ENCODE results near the gene TLR1.
"Not testable (repeated sequence)": the region's sequence is repeated elsewhere in the genome, so short reads cannot be mapped to it uniquely, and the experiment has no call there.

The TLR1 gene

DNA sequence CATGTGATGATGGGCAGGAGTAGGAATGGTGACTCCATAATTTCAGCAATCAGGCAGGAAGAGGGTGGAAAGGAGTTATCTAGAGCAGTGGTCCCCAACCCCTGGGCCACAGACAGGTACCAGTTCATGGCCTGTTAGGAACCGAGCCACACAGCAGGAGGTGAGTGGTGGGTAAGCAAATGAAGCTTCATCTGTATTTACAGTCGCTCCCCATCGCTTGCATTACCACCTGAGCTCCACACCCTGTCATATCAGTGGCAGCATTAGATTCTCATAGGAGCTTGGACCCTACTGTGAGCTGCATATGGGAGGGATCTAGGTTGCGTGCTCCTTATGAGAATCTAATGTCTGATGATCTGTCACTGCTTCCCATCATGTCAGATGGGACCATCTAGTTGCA, 20.4 kb downstream of the TLR1 start:
- TF ChIP-seq, protein P1, sequence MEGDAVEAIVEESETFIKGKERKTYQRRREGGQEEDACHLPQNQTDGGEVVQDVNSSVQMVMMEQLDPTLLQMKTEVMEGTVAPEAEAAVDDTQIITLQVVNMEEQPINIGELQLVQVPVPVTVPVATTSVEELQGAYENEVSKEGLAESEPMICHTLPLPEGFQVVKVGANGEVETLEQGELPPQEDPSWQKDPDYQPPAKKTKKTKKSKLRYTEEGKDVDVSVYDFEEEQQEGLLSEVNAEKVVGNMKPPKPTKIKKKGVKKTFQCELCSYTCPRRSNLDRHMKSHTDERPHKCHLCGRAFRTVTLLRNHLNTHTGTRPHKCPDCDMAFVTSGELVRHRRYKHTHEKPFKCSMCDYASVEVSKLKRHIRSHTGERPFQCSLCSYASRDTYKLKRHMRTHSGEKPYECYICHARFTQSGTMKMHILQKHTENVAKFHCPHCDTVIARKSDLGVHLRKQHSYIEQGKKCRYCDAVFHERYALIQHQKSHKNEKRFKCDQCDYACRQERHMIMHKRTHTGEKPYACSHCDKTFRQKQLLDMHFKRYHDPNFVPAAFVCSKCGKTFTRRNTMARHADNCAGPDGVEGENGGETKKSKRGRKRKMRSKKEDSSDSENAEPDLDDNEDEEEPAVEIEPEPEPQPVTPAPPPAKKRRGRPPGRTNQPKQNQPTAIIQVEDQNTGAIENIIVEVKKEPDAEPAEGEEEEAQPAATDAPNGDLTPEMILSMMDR (IDR thresholded peaks at IDR 0.05; ENCODE audit: low read depth, low read length), result no peak
- TF ChIP-seq POLR2A (IDR thresholded peaks at IDR 0.05; ENCODE audit: extremely low read depth, insufficient read length) (no peak), MYC (IDR thresholded peaks at IDR 0.05; ENCODE audit: low read depth, low read length) (no peak)
- TF ChIP-seq, protein P2, sequence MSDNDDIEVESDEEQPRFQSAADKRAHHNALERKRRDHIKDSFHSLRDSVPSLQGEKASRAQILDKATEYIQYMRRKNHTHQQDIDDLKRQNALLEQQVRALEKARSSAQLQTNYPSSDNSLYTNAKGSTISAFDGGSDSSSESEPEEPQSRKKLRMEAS (IDR thresholded peaks at IDR 0.05; ENCODE audit: low read depth, low read length), result no peak
- H3K4me3 ChIP-seq (ENCODE audit: low read depth, low read length), result no peak overlapping the region
- no peak for DNase-seq (ENCODE audit: low read depth)

DNA sequence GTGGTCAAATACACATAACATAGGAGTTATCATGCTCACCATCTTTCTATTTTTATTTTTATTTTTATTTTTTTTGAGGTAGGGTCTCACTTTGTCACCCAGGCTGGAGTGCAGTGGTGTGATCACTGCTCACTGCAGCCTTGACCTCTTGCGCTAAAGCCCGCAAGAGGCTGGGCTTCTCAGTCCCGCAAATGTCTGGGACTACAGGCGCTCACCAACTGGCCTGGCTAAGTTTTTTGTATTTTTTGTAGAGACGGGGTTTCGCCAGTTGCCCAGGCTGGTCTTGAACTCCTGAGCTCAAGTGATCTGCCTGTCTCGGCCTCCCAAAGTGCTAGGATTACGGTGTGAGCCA, 21.5 kb downstream of the TLR1 start:
- TF ChIP-seq POLR2A (IDR thresholded peaks at IDR 0.05; ENCODE audit: extremely low read depth, insufficient read length) (no peak), MYC (IDR thresholded peaks at IDR 0.05; ENCODE audit: low read depth, low read length) (no peak)
- TF ChIP-seq, protein P1 (IDR thresholded peaks at IDR 0.05; ENCODE audit: low read depth, low read length), result no peak
- TF ChIP-seq, protein P2 (IDR thresholded peaks at IDR 0.05; ENCODE audit: low read depth, low read length), result no peak
- DNase-seq (ENCODE audit: low read depth), result no peak
- no peak overlapping the region for H3K4me3 ChIP-seq (ENCODE audit: low read depth, low read length)

DNA sequence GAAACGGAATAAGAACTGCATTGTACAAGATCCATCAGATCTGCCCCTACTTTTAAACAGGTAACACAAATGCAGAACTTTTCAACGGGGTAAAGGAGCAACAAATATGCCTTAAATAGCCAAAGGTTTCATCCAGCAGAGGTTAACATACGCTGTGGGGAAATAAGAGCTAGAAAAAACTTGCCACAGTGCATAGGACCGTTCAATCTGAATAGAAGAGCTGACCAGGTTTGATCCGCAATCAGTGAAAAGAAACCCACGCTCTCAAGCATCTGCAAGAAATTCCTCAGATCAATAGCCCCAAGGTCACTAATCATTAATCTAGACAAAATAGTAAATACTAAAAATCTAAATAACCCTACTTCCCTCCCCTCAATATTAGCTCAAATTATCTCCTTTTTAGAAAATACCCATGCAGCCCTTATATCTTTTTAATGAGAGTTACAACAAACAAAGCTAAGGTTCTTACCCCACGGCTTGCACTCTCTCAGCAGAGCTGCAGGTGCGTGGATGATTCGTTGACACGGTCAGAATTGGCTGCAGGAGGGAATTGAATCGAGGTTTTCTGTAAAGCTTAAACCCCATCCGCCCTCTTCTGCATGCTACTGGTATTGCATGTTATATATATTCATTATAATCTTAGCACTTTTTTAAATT, 22.0 kb downstream of the TLR1 start, which contains the start of gene TLR10:
Gene TLR10 (minus strand): TSS at position 539 of the 657 bp plus-strand sequence. CDS start 7,400 bp downstream, outside the sequence.
- TF ChIP-seq, protein P2 (IDR thresholded peaks at IDR 0.05; ENCODE audit: low read depth, low read length), result no peak
- TF ChIP-seq, protein P1 (IDR thresholded peaks at IDR 0.05; ENCODE audit: low read depth, low read length), result peak; percentile 33
- peak; percentile 76 for DNase-seq (ENCODE audit: low read depth)
- H3K4me3 ChIP-seq (ENCODE audit: low read depth, low read length), result no peak within 1 kb of the TSS

DNA sequence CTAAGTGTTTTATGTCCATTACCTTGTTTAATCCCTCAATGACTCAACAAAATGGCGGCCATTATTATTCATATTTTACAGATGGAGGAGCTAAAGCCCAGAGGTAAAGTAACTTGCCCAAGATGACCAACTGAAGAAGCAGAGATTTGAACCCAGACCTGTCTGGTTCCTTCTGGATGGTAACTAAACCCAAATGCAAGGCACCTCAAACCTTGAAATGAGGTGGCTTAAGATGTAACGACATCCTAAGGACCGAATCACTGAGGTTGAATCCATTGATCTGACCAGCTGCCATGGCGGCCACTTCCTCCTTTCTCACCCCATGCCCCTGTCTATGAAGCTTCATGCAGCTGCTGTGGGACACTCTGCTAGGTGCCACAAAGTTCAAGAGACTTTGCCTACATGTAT, 22.7 kb downstream of the TLR1 start:
- no peak for TF ChIP-seq MYC (IDR thresholded peaks at IDR 0.05; ENCODE audit: low read depth, low read length)
- no peak overlapping the region for H3K4me3 ChIP-seq (ENCODE audit: low read depth, low read length)
- no peak for DNase-seq (ENCODE audit: low read depth)

DNA sequence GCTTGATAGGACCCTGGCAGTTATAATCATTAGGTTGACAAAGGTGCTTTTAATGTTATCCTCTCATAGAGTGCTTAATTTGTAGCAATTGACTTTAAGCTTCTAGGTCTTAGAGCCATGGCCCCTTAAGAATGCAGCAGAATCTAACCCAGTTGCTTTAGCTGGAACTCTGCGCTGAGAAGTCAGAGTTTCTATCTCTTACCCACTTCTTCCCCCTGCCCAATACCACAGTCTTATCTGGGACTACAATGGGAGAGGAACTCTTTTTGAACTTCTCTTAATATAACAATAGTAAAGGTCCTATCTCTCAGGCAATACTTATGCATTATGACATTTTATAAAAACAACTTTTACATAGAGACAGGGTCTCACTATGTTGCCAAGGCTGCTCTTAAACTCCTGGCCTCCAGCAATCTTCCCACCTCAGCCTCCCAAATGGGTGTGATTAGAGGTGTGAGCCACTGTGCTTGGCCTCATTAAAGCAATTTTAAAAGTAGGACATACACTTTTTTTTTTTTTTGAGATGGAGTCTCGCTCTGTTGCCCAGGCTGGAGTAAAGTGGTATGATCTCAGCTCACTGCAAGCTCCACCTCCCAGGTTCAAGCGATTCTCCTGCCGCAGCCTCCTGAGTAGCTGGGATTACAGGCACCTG, 23.6 kb downstream of the TLR1 start:
- no peak overlapping the region for H3K4me3 ChIP-seq (ENCODE audit: low read depth, low read length)
- TF ChIP-seq, protein P1 (IDR thresholded peaks at IDR 0.05; ENCODE audit: low read depth, low read length), result no peak
- no peak for TF ChIP-seq POLR2A (IDR thresholded peaks at IDR 0.05; ENCODE audit: extremely low read depth, insufficient read length)
- no peak for DNase-seq (ENCODE audit: low read depth)

DNA sequence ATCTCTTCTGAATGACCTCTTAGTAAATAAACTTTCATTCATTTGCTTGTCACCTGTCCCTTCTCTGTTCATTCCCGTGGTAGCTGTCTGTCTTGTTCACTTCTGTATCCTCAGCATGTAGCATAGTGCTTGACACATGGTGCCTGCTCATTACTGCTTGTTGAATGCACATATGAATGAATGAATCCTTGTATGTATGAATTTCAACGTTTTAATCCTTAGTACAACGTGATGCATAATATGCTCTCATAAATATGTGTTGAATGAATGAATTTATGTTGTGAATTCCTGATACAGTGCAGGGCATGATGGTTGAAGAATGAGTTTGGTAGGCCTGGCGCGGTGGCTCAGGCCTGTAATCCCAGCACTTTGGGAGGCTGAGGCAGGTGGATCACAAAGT, 24.8 kb downstream of the TLR1 start:
- no peak for DNase-seq (ENCODE audit: low read depth)
- H3K4me3 ChIP-seq (ENCODE audit: low read depth, low read length), result no peak overlapping the region
- TF ChIP-seq MYC (IDR thresholded peaks at IDR 0.05; ENCODE audit: low read depth, low read length) (no peak), POLR2A (IDR thresholded peaks at IDR 0.05; ENCODE audit: extremely low read depth, insufficient read length) (no peak)
- TF ChIP-seq, protein P1 (IDR thresholded peaks at IDR 0.05; ENCODE audit: low read depth, low read length), result no peak
- TF ChIP-seq, protein P2 (IDR thresholded peaks at IDR 0.05; ENCODE audit: low read depth, low read length), result no peak

DNA sequence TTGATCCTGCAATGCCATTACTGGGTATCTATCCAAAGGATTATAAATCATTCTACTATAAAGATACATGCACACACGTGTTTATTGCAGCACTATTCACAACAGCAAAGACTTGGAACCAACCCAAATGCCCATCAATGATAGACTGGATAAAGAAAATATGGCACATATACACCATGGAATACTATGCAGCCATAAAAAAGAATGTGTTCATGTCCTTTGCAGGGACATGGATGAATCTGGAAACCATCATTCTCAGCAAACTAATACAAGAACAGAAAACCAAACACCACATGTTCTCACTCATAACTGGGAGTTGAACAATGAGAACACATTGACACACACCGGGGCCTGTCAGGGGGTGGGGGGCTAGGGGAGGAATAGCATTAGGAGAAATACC, 26.7 kb downstream of the TLR1 start:
- not testable (repeated sequence) for DNase-seq (ENCODE audit: low read depth); H3K4me3 ChIP-seq (ENCODE audit: low read depth, low read length)

Measured in NB4 (cell line).